IPS-11a (cell line): ENCODE data around the gene NLRC5.
"Not testable (repeated sequence)": the region's sequence is repeated elsewhere in the genome, so short reads cannot be mapped to it uniquely, and the experiment has no call there.

Experiments
- H3K4me3 ChIP-seq: one replicate; pipeline ENCODE4 v1.5.1; 2013; ENCODE audit warnings: low read depth, low read length, control low read depth

The NLRC5 gene

DNA sequence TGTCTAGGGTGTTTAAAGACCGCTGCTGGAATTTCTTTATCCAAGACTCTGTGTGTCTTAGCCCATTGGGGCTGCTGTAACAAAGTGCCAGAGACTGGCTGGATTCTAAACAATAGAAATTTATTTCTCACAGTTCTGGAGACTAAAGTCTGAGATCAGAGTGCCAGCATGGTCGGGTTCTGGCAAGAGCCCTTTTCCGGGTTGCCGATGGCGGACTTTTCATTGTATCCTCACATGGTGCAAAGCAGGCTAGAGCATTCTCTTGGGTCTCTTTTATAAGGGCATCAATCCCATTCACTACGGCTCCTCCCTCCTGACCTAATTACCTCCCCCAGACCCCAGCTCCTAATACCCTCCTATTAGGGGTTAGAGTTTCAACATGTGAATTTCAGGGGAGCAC is 9.5 kb downstream of the NLRC5 start:
- no peak overlapping the region for H3K4me3 ChIP-seq

DNA sequence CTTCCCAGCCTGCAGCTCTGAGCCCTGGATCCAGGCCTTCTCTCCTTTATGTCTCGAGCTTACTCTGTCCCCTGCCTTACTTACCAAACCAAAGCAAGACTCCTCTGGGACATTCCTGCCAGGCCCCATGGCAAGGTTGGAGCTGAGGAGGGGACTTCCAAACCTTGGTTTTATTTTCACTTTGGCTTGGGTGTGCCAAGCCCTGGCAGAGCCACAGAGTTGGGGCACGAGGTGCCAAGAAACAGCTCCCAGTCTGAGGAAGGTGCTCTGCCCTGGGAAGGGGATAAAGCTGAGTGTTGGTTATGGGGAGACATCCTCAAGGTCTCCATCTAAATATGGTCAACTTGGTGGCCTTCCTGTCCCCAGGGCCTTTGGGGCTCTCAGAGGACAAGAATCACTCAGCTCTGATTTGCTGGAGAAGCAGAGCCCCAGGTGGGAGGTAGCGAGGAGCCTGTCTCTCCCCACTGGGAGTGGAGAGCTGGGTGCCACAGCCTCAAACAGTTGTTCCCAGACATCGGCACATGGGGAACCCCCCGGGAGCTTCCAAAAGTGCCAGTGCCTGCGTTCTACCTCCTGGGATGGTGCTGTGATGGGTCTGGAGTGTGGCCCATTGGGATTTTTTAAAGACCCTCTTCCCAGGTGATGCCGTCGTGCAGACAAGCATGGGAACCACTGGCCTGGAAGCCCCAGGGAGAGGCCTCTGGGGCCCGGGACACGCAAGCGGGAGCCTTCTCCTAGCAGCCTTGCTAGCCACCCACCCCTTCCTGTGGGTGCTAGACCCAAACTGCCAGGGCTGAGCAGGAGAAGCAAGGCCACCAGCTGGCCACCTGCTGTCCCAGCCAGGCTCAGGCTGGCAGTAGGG is 10.3 kb downstream of the NLRC5 start:
- no peak overlapping the region for H3K4me3 ChIP-seq

DNA sequence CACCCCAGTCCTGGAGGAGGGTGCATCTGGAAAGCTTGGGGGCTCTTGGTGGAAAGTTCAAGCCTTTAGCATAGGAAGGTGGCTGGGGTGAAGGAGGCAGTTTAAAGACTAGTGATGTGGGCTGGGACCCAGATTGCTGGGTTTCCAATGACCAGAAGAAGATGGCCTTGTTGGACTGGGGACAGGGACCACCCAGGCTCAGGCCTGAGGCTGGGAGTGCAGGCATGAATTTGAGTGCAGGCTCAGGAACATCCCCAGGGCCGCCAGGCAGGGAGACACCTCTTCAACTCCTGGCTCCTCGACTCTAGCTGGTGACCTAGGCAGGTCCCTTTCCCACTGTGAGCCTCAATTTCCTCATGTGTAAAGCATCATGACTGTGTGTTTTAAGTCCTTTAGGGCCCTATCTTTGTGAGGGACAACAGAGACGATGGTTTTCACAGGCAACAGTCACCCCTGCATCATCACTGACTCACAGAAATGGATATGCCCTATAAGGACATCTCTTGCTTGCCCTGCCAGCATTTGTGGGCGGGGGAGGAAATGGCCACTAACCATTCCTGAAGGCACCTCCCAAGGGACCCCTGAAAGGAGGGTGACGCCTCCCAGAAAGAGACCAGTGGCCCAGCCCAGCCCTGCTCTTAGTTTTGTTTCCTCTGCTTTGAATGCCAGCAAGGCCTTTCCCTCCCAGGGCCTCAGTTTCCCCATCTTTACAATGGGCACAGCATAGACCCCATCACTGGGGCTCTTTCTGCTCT is 11.1 kb downstream of the NLRC5 start:
- no peak overlapping the region for H3K4me3 ChIP-seq

DNA sequence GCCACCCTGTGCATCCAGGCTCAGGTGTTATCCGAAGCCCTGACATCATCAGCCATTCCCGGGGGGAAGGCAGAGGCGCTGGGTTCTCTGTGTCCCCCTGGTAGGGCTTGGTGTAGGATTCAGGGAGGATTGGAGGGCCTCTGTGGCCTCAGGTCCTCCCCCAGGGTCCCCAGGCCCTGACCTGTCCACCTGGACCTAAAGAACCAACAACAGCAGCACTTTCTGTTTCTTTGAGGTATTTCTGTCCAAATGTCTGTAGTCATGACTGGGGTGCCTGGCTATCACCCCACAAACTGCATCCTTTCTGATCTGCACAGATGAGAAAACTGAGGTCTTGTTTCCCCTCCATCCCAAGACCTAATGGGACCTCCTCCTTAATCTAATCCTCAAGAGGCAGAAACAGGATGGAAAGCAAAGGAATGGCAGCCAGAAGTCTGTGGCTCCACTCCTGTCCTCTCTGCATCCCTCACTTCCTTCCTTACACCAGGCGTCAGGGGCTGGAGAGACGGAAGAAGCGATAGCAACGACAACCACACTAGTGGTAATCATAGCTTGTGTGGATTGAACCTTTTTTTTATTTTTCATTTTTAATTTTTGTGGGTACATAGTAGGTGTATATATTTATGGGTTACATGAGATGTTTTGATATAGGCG is 11.8 kb downstream of the NLRC5 start:
- H3K4me3 ChIP-seq, result no peak overlapping the region

DNA sequence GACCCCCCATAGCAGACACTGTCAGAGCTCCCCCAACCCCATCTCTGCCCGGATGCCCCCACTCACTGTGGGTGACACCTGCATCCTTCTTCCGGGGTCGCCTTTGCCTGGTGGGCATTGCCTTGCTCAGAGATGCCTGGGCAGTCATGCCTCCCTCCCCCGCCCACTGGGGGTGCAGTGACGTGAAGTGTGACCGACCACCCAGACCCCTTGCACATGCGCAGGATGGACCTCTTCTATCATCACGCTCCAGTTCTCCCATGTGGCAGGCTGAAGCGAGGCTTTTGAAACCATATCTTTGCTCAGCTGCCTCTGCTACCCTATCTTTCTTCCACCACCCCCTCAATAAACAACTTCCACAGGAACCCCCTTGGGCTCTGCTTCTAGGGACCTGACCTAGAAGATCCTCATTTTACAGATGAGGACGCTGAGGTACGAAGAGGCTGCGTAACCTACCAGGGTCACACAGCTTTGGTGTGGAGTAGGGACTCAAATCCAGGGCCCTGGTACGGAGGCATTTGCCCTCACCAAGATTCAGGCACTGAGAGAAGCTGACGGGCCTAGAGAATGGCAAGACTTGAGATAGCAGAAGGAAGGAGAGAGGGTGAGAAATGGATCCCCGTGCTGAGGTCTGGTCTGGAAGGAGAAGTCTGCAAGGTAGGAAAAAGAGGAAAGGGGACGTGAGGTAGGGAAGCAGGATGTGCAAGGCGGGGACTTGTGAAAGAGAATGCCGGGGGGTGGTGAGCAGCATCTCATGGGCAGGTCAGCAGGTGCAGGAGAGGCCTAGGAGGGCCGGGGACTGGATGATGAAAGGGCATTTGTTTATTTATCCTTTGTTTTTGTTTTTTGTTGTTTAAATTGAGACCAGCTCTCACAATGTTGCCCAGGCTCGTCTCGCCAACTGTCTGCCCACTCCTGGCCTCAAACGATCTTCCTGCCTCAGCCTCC is 14.4 kb downstream of the NLRC5 start:
- no peak overlapping the region for H3K4me3 ChIP-seq

DNA sequence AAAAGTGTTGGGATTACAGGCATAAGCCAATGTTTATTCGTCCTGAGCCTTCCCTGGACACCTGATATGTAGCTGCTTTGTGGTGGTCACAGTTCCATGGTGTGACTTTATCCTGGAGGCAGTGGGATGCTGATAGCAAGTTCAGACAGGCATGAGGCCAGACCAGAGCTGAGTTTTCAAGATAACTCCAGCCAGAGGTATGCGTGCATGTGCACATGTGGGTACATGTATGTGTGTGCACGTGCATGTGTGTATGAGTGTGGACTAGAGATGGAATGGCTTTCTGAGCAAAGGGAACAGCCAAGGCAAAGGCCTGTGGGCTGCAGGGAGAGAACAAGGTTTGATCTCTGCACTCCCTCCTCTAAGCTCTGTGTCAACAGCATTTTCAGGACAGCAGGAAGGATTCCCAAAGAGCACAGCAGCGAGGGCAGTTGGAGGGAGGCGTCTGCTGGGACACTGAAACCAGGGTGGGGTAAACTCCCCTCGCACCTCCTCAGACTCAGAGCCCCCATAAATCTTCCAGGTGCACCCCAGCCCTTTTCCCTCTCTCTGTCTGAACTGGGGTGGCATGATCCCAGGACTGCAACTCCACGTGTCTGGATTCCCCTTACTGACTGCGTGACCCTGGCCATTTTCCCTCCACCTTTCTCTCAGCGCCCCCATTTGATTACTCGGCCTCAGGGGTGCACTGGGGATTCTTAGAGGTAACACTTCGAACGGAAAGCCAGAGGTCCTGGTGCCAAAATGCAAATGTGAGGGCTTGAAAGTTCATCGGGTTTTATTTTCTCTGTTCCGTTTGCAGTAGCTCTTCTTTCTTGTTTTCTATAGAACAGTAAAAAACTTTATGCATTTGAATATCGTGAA is 15.3 kb downstream of the NLRC5 start:
- H3K4me3 ChIP-seq, result no peak overlapping the region

DNA sequence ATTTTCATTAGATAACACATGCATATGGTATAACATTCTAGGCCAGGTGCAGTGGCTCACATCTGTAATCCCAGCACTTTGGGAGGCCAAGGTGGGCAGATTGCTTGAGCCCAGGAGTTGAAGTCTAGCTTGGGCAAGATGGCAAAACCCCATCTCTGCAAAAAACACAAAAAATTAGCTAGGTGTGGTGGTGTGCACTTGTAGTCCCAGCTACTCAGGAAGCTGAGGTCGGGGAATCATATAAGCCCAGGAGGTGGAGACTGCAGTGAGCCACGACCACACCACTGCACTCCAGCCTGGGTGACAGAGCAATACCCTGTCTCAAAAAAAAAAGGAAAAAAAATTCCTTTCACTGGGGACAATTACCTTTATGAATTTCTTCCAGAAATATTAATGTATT is 16.2 kb downstream of the NLRC5 start:
- H3K4me3 ChIP-seq, result not testable (repeated sequence)

DNA sequence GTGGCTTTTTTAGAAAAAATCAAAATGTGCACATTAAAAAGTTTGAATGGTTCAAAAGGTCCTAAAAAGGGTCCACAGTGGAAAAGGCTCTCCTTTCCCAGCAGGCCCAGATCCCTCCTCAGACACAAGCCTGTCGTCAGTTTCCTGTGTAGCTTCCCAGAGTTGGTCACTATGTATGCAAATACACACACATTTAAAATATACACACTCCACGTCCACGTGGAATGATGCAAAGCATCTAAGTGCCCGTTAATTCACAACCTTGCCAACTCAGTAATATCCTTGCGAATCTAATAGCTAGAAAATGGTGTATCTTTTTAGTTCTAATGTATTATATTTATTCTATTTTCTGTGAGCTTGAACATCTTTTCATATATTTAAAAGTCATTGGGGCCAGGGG is 17.7 kb downstream of the NLRC5 start:
- H3K4me3 ChIP-seq, result no peak overlapping the region

DNA sequence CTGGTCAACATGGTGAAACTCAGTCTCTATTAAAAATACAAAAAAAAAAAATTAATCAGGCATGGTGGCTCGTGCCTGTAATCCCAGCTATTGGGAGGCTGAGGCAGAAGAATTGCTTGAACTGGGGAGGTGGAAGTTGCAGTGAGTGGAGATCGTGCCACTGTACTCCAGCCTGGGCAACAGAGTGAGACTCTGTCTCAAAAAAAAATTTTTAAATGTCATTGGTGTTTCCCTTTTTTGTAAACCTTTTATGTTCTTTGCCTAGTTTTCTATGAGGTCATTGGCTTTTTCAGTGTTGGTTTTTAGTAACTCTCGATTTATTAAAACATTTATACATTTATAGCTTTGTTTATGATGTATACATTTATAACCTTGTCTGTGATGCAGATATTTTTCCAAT is 18.2 kb downstream of the NLRC5 start:
- H3K4me3 ChIP-seq, result no peak overlapping the region

DNA sequence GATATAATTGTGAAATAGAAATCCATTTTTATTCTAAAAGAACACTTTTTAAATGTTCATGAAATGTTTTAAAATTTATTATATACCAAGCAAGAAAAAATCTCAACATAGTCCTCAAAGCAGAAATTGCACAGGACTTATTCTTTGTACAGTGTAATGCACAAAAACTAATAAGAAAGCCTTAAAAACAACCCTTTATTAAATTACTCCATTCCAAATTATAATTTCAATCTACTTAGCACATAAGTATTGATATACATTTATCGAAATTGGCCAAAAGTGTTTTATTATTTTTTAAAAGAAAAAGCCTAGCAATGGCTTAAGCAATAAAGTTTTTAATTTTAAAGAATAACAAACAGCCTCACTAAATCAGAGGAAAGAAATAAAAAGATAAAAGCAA is 19.1 kb downstream of the NLRC5 start:
- H3K4me3 ChIP-seq, result no peak overlapping the region

DNA sequence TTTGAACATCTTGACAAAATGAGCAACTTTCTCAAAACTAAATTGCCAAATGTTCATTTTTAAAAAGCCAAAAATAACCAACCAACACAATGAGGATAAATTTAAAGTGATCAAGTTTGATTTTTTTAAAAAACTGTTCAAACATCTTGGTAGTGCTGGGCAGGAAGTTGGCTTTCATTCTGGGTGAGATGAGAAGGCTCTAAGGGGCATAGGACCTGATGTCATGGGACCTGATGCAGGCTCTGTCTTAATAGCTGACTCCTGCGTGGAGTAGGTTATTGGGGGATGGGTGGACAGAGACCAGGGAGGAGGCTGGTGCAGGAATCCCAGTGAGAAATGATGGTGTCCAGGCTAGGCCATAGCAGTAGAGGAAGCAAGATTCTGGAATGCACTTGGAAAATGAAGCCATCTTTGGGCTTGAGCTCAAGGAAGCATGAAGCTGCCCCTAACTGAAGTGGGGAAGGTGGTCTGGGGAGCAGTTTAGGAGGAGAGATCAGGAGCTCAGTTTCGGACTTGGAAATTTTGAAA is 20.4 kb downstream of the NLRC5 start:
- H3K4me3 ChIP-seq, result no peak overlapping the region

DNA sequence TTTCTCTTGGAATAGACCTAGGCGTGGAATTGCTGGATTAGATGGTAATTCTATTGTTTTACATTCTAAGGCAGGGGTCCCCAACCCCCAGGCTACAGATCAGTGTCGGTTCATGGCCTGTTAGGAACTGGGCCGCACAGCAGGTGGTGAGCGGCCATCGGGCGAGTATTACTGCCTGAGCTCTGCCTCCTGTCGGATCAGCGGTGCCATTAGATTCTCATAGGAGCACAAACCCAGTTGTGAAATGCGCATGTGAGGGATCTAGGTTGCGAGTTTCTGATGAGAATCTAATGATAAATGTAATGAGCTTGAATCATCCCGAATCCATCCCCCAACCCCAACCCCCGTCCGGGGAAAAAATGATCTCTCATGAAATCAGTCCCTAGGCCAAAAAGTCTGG is 23.0 kb downstream of the NLRC5 start:
- no peak overlapping the region for H3K4me3 ChIP-seq

DNA sequence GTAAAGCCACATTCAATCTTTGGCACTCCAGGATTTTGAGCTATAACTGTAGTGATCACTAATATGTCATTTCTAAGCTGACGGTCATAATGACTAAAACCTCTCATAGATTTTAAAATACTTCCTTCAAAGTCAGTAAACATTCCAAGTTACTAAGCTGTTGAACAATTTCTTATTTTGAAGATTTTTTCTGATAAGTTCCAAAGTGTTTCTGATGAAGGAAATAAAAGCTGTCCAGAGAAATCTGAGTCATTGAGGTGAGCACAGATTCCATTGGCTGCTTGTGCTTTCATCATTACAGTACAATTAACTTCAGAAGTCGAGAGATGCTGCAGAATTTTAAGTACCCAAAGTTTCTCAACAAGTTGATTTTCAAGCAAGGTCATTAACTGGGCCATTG is 23.9 kb downstream of the NLRC5 start:
- H3K4me3 ChIP-seq, result no peak overlapping the region

DNA sequence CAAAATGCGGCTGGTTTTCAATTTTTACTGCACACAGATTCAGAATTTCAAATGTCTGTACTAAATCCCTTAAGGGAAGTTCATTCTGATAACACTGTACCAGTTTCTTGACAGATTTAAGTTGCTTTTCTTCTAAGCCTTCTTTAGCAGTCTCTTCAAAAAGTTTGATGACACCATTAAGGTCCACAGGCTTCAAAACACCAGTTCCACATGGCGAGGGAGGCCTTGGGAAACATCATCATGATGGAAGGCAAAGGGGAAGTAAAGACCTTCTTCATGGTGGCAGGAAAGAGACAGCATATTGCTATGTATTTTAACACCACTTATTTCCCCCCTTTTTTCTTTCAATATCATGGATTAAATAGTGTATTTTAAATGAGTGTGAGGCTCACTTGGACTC is 24.5 kb downstream of the NLRC5 start:
- H3K4me3 ChIP-seq, result no peak overlapping the region

DNA sequence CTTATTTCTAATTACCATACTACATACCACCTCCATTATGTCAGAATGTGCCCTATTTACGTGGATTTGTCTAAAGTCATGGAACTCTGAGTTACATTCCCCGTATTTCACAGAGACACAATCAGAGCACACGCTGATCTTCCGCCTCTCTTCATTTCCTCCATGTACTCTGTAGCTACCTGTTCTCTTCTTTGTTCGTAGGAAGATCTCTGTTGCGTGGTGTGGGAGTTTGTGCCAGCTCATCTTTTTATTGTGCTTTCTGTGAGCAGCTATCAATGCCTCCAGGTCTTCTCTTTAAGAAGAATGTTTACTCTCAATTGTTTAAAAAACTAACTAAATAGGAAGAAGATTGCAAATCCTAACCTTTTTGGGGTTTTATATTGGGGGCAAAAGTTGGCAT is 26.9 kb downstream of the NLRC5 start:
- no peak overlapping the region for H3K4me3 ChIP-seq

DNA sequence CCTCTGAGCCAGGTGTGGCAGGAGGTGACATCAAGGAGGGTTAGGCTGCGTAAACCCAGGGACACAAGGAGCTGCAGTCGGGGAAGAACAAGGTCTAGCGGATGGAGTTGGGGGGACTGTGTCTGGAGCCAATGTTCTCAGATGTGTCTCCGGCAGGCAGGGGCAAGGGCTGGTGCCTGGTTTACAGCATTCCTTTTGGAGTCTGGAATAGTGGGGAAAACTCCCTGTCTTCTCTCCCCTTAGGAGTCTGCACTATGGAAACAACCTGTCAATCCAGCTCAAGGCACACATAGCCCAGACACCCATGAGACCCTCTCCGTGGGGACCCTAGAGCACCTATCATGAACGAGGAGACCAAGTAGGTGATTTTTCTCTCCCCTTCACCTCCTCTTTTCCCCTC is 27.5 kb downstream of the NLRC5 start:
- H3K4me3 ChIP-seq, result no peak overlapping the region

DNA sequence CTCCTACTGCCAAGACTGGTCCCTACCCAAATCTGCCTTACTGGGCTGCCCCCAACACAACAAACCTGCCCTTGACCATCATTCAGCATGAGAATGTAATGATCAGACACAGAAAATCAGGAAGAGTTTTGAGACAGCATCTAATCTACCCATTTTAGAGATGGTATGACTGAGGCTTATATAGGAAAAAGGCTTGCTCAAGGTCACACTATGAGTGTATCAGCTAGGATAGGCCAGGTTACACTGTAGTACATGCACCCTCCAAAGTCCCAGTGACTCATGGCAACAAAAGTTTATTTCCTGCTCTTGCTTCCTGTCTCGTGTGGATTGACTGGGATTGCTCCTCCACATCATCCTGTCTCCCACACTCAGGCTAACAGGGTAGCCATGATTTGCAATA is 27.9 kb downstream of the NLRC5 start:
- no peak overlapping the region for H3K4me3 ChIP-seq

DNA sequence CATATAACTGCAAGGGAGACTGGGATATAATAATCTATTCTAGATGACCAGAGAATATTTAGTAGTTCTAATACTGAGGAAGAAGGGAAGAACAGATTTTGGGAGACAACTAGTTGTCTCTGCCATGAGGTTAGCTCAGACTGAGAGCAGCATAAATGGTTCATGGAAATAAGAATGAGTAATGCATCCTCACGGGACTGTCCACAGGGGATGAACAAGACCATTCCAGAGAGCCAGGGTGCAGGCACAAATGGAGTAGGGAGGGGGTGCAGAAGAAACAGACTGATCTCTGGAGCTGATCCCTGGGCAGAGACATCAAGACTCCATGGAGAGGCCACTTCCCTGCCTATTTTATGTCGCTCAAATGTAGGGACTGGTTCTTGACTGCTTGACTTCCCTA is 30.4 kb downstream of the NLRC5 start:
- H3K4me3 ChIP-seq, result no peak overlapping the region

DNA sequence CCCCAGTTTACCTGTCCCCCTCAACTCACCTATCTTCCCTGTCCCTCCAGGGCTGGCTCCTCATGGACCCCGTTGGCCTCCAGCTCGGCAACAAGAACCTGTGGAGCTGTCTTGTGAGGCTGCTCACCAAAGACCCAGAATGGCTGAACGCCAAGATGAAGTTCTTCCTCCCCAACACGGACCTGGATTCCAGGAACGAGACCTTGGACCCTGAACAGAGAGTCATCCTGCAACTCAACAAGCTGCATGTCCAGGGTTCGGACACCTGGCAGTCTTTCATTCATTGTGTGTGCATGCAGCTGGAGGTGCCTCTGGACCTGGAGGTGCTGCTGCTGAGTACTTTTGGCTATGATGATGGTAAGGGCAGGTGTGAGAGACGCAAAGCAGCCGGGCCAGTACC is 31.3 kb downstream of the NLRC5 start:
- no peak overlapping the region for H3K4me3 ChIP-seq

DNA sequence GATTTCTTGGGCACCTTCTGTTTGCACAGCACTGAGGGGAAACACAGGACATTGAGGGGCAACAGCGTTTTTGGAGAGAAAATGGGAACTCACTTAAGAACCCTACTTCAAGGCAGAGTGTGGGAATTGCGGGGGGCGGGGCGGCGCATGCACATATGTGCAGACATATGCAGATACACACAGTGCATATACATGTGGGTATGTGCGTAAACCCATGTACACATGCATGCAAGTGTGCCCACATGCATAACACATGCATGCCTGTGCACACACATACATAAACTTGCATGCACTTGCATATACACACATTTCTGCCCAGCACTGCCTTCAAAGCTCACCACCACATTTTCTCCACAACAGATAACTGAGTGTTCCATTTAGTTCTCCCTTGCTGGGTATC is 32.4 kb downstream of the NLRC5 start:
- no peak overlapping the region for H3K4me3 ChIP-seq
